ENCODE measurements around the gene SLC18A2. TPM values are rescaled to one million over a fixed set of nuclear protein-coding genes. Genes with fewer than 3 reads are reported as not detected.

SLC18A2 gene
- total RNA-seq, 3 donors from 2014 or later (not counting 1 experiment from before 2014, with no cell fraction given), result 0.21 to 8.0 (median 0.36) TPM

GRCh38 chr10:117255835-117256460, 15.0 kb downstream of the SLC18A2 start:
- H3K36me3 ChIP-seq (ENCODE audit: control insufficient read depth, insufficient read depth, low read length), result no peaks in the 10 kb centered on the region
- H3K27me3 ChIP-seq (ENCODE audit: control insufficient read depth, insufficient read depth, low read length), result no peaks in the 10 kb centered on the region
- intact Hi-C loops (cut with micrococcal nuclease), result no loop called here
- no peaks in the 10 kb centered on the region for H3K9me3 ChIP-seq (ENCODE audit: control insufficient read depth, insufficient read depth, low read length)
- DNase-seq (no peak), ATAC-seq (no peak)
- WGBS (ENCODE audit: insufficient coverage), result 89% methylated on average over 9 of the region's 9 CpGs
- Mint-ChIP-seq H3K4me3 (no peak overlapping the region), H3K4me1 (peaks cover 6 to 15% of the 10 kb centered on the region in 2 donors), H3K9me3 (no peaks in the 10 kb centered on the region), H3K36me3 (no peaks in the 10 kb centered on the region), H3K27me3 (ENCODE audit: low read depth in 2 of 2) (peaks cover 15 to 29% of the 10 kb centered on the region in 2 donors), H3K27ac (no peak overlapping the region)
- no peak overlapping the region for H3K27ac ChIP-seq (ENCODE audit: low read length)
- H3K4me1 ChIP-seq (ENCODE audit: control insufficient read depth, insufficient read depth, low read length), result no peaks in the 10 kb centered on the region
- no peak overlapping the region for H3K4me3 ChIP-seq (ENCODE audit: low read length)
- no peak for TF ChIP-seq CTCF (IDR thresholded peaks at IDR 0.05)

GRCh38 chr10:117256910-117257309, 16.0 kb downstream of the SLC18A2 start:
- H3K27ac ChIP-seq (ENCODE audit: low read length), result no peak overlapping the region
- intact Hi-C loops (cut with micrococcal nuclease), result no loop called here
- 85% methylated on average over 10 of the region's 10 CpGs for WGBS (ENCODE audit: insufficient coverage)
- no peak overlapping the region for H3K4me3 ChIP-seq (ENCODE audit: low read length)
- H3K36me3 Mint-ChIP-seq, result no peaks in the 10 kb centered on the region
- H3K9me3 Mint-ChIP-seq, result no peaks in the 10 kb centered on the region
- no peaks in the 10 kb centered on the region for H3K27me3 ChIP-seq (ENCODE audit: control insufficient read depth, insufficient read depth, low read length)
- H3K9me3 ChIP-seq (ENCODE audit: control insufficient read depth, insufficient read depth, low read length), result no peaks in the 10 kb centered on the region
- DNase-seq (no peak), ATAC-seq (no peak)
- H3K27ac Mint-ChIP-seq, result no peak overlapping the region
- H3K4me1 Mint-ChIP-seq, result peaks cover 6 to 15% of the 10 kb centered on the region in 2 donors
- no peaks in the 10 kb centered on the region for H3K4me1 ChIP-seq (ENCODE audit: control insufficient read depth, insufficient read depth, low read length)
- no peak overlapping the region for H3K4me3 Mint-ChIP-seq
- peaks cover 15 to 21% of the 10 kb centered on the region in 2 donors for H3K27me3 Mint-ChIP-seq (ENCODE audit: low read depth in 2 of 2)
- H3K36me3 ChIP-seq (ENCODE audit: control insufficient read depth, insufficient read depth, low read length), result no peaks in the 10 kb centered on the region
- no peak for TF ChIP-seq CTCF (IDR thresholded peaks at IDR 0.05)

GRCh38 chr10:117257721-117258120, 16.8 kb downstream of the SLC18A2 start:
- intact Hi-C loops (cut with micrococcal nuclease), result no loop called here
- H3K36me3 Mint-ChIP-seq, result no peaks in the 10 kb centered on the region
- DNase-seq (no peak), ATAC-seq (no peak)
- Histone ChIP-seq H3K36me3 (ENCODE audit: control insufficient read depth, insufficient read depth, low read length) (no peaks in the 10 kb centered on the region), H3K27me3 (ENCODE audit: control insufficient read depth, insufficient read depth, low read length) (no peaks in the 10 kb centered on the region), H3K4me3 (ENCODE audit: low read length) (no peak overlapping the region), H3K27ac (ENCODE audit: low read length) (no peak overlapping the region), H3K4me1 (ENCODE audit: control insufficient read depth, insufficient read depth, low read length) (no peaks in the 10 kb centered on the region), H3K9me3 (ENCODE audit: control insufficient read depth, insufficient read depth, low read length) (no peaks in the 10 kb centered on the region)
- H3K4me1 Mint-ChIP-seq, result peaks cover 6 to 15% of the 10 kb centered on the region in 2 donors
- no peak overlapping the region for H3K4me3 Mint-ChIP-seq
- 98% methylated on average over 3 of the region's 3 CpGs for WGBS (ENCODE audit: insufficient coverage)
- no peak overlapping the region for H3K27ac Mint-ChIP-seq
- no peaks in the 10 kb centered on the region for H3K9me3 Mint-ChIP-seq
- peaks cover 15 to 21% of the 10 kb centered on the region in 2 donors for H3K27me3 Mint-ChIP-seq (ENCODE audit: low read depth in 2 of 2)
- no peak for TF ChIP-seq CTCF (IDR thresholded peaks at IDR 0.05)

- Mint-ChIP-seq H3K4me1 (peaks cover 6 to 15% of the 10 kb centered on the region in 2 donors), H3K9me3 (no peaks in the 10 kb centered on the region), H3K27ac (no peak overlapping the region), H3K27me3 (ENCODE audit: low read depth in 2 of 2) (peaks cover 15 to 21% of the 10 kb centered on the region in 2 donors), H3K36me3 (no peaks in the 10 kb centered on the region), H3K4me3 (no peak overlapping the region)
- ATAC-seq, result no peak
- Histone ChIP-seq H3K27ac (ENCODE audit: low read length) (no peak overlapping the region), H3K27me3 (ENCODE audit: control insufficient read depth, insufficient read depth, low read length) (no peaks in the 10 kb centered on the region), H3K9me3 (ENCODE audit: control insufficient read depth, insufficient read depth, low read length) (no peaks in the 10 kb centered on the region), H3K4me3 (ENCODE audit: low read length) (no peak overlapping the region), H3K4me1 (ENCODE audit: control insufficient read depth, insufficient read depth, low read length) (no peaks in the 10 kb centered on the region), H3K36me3 (ENCODE audit: control insufficient read depth, insufficient read depth, low read length) (no peaks in the 10 kb centered on the region)
- no peak for TF ChIP-seq CTCF (IDR thresholded peaks at IDR 0.05)
- 44% methylated on average over 3 of the region's 3 CpGs for WGBS (ENCODE audit: insufficient coverage)
- DNase-seq, result no peak
- intact Hi-C loops (cut with micrococcal nuclease), result no loop called here
Observed at GRCh38 chr10:117259279-117259678, 18.4 kb downstream of the SLC18A2 start.

Data from natural killer cell (primary cell).